NK-92 (cell line): ENCODE data around the gene FRRS1.

Experiments used
- DNase-seq: peaks from one replicate; lab custom pipeline; 2025; ENCODE audit not compliant: unreplicated experiment; lab: John Stamatoyannopoulos, UW

FRRS1 gene

DNA sequence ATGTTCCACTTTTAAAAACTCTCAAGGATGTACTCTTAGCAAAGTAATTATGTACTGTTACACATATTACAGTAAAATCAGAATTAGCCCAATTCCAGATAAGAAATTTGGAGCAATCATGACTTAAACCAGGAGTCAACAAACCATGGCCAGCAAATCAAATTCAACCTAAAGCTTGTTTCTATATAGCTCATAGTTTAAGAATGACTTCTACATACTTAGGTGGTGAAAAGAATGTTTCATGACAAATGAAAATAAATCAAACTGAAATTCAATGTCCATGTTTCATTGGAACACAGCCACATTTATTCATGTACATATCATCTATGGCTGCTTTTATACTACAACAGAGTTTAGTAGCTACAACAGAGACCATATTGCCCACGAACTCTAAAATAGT lies 35.1 kb downstream of the FRRS1 start:
- no peak for DNase-seq

DNA sequence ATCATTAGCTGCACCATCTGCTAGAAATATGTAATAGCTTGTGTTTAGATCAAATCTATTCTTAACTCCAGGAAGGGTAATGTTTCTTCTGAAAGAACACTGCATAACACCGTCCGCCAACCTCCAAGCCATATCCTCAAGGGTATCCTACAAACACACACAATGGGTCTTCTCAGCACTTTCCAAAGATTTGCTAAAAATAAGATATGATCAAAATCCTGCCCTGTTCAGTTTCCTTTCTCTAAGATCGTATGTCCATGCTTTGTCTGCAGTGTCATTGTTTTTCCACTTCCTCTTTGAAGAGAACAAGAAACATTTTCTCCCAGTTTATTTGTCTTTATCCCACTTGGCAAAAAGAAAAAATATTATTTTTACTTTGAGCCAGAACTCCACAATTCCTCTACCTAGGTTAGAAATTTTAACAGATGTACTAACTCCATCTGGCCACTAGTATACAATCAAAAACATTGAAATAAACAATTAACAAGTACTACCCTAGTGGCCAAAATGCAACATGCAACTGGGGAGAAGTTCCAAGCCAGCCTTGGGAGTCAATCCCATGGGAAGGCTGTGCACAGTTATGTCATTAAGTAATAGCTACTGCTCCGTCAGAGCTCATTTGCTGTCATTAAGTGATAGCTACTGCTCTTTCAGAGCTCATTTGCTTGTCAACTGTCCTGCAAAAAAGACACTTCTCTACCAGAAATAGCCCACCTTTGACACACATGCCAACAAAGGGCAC lies 37.8 kb downstream of the FRRS1 start:
- DNase-seq, result no peak

DNA sequence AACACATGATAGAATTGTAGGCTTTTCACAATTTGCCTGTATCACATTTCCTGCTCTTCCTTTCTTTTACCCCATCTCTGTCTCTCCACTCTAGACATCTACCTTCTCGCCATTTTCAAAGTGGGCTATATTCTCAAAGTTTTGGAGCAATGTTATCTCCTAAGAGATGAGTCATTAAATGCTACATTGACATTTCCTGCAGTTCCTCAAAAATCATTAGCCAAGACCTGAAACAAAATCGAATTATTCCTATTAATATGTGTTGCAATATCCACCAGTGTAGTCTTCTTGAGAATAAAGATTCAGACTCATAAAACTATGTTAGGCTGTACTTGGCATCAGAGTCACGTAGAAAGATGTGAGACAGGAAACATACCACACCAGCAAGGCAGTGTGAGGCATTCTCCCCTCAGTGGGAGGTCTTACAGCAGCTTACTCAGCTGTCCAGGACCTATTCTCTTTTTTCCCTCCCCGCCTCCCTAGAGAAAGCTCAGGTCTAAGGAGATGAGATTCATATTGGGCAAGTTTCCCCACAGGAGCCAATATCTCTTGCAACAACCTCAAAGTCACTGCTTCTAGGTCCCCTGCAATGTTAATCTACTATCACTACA lies 38.8 kb downstream of the FRRS1 start:
- DNase-seq, result no peak

GRCh38 chr1:99726818-99727217 lies 39.6 kb downstream of the FRRS1 start:
- DNase-seq, result no peak

DNA sequence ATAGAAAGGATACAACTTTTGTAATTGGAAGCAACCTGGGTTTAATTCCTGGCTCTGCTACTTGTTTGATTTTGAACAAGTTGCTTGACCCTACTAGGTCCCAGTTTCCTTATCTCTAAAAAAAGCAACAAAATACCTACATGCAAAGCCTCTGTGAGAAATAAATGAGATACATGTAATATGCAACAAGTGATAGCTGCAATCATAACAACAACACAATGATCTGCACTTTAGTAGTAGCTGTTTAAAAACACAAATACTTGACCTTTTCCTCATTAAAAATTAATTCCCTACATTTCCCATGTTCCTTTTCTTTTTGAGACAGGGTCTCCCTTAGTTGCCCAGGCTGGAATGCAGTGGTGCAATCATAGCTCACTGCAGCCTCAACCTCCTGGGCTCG lies 40.0 kb downstream of the FRRS1 start:
- DNase-seq, result no peak

DNA sequence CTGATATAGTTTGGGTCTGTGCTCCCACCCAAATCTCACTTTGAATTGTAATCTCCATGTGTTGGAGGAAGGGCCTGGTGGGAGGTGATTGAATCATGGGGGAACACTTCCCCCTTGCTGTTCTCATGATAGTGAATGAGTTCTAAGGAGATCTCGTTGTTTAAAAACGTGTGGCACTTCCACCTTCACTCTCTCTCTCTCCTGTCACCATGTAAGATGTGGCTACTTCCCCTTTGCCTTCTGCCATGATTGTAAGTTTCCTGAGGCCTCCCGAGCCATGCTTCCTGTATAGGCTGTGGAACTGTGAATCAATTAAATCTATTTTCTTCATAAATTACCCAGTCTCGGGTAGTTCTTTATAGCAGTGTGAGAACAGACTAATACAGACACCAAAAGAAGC lies 40.4 kb downstream of the FRRS1 start:
- no peak for DNase-seq

- DNase-seq, result no peak
Measured at GRCh38 chr1:99723251-99723650, 43.2 kb downstream of the FRRS1 start.

GRCh38 chr1:99717005-99717404 lies 49.4 kb downstream of the FRRS1 start:
- DNase-seq, result no peak

GRCh38 chr1:99713006-99713405 lies 53.4 kb downstream of the FRRS1 start:
- DNase-seq, result no peak

DNA sequence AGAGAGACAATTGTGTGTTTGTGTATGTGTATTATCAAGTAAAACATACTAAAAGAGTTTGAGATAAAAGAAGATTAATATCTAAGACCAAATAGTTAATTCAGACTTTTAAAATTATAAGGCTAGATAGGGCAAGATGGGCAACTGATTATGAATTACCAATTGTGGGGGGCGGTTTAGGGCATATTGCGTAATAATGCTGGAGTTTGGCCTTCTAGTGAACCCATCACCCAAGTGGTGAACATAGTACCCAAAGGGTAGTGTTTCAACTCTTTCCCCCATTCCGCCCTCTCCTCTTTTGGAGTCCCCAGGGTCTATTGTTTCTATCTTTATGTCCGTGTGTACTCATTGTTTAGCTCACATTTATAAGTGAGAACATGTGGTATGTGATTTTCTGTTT lies 55.4 kb downstream of the FRRS1 start:
- DNase-seq, result no peak

DNA sequence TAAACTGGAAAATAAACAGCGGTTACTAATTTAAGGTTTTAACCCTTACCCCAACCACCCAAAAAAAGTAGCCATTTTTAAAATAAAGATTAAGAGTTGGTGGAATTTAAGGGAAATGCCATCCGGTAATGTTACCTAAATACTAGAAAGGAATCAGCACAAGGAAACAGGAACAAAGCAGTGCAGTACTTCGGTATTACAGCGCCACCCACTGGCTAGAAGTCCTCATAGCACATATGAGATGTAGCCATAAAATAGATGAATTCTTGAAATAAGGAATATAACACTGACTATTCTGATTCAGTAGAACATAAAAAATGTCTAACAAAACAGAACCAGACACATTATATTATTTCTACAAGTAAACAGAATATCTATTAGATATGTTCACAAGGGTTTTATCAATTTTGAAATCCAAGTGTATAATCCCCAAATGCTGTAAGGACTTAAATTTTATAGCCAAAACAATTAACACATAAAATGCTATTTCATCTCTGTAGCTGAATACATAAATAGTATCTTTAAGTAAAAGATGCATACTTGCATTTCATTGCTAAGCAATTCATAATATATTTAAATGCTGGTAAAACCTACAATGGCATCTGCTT lies 58.8 kb downstream of the FRRS1 start:
- DNase-seq, result no peak

DNA sequence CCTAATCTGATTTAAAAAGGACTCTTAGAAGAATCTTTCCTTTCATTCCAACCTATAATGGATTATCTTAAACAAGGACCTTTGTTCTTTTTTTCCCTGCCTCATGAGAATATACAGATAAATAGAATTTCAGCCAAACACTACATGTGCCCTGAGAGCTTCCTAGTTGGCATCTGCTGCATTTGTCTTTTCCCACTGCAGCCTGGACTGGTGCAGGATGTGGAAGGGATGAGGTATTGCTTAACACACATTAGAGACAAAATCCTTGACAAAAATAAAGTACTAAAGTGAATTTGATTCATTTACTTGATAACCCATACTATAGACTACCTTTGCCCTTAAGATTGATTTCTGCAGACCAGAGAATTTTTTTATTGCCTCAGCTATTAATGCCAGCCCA lies 61.0 kb downstream of the FRRS1 start:
- no peak for DNase-seq

DNA sequence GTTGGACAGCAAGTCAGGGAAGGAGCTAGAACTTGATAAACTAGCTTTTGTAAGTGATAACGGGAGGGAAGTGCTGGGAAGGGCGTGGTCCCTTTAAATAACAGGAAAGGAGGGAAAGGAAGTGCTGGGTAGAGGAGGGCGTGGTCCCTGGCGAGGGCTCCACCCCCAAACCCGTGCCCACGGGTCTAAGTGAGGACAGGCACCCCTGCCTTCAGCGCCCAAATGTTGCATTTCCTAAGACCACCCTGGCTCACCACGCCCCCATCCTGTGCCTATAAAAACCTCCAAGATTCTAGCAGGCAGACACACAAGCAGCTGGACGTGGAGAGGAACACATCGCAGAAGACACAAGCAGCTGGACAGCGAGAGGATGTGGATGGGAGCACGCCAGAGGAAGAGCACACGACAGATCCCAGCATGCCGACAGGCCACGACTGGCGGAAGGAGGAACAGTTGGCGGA lies 62.0 kb downstream of the FRRS1 start:
- no peak for DNase-seq

DNA sequence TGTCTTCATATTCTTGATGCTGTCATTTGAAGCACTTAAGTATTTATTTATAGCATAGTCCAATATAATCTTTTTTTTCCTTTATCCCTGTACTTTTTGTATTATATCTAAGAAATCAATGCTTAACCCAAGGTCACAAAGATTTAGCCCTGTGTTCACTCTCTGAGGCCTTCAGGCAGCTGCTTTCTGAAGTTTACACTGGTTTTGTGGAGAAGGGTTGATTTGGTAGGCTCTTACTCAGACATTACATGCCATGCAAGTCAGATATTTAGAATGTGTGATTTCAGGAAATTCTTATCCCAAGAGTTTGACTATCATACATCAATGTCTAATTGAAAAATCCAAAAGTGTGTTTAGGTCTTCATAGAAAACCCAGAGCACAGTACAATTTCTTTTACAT lies 64.2 kb downstream of the FRRS1 start:
- no peak for DNase-seq

- DNase-seq, result no peak
Measured at GRCh38 chr1:99700020-99700419, 66.4 kb downstream of the FRRS1 start.

GRCh38 chr1:99697580-99697979 lies 68.9 kb downstream of the FRRS1 start:
- DNase-seq, result no peak

DNA sequence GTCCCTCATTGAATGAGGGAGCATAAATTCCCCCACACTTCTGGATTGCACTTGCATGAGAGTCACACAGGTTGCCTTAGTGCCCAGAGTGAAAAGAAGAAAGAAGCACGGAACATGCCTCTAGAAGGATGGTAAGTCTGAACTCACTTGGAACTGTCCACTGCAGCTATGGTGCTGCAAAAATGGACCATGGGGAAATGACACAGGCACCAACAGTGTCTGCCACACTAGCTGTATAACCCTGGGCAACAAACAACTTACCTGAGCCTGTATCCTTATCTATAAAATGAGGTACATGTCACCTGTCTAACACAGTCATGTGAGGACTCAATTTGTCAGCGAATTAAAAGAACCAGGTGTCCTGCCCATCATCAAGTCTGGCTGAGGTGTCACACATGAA lies 69.8 kb downstream of the FRRS1 start:
- DNase-seq, result no peak

DNA sequence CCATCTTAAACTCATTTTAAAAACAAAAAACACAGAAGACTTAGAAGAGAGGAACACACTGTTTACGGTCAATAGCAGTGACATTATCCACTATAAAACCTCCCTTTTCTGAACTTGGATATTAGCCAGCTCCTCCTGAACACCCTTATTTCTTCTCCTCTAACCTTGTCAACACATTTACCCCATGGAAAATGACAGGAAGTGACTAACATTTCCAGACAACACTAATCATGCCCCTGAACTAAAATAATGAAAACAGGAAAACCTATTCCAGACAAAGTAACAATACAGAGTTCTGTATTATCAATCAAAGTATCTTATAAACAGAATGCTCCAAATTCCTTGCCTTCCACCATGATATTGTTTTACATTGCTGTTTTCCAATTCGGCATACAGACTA lies 75.3 kb downstream of the FRRS1 start:
- DNase-seq, result no peak

DNA sequence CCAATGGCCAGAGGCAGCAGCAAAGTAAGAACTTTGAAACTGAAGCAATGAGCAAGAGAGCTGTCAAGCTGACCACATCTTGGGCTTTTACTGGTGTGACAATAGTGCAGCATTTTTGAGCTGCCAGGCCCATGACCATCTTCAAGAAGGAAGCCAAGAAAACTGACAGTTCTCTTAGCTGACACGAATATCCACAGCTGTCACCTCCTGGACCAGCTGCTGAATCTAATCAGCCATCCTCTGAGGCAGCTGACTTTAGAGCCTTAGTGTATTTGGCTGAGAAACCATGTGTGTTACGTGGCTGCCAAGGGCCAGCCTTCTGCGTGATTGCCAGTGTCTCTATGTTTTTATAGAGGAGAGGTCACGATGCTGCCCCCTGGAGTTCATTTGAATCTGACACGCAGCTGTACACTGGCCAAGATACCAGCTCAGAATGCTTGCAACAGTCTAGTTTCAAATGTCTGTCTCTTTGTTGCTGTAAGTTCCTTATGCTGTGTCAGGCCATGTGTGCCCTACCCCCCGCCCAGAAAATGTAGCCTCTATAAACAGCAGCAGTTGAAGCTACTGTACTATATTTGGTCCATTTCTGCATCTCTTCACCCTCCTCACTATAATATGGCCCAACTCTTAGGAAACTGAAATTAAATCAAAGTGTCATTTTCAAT lies 80.8 kb downstream of the FRRS1 start:
- DNase-seq, result no peak

GRCh38 chr1:99682291-99682751 lies 84.1 kb downstream of the FRRS1 start:
- no peak for DNase-seq

DNA sequence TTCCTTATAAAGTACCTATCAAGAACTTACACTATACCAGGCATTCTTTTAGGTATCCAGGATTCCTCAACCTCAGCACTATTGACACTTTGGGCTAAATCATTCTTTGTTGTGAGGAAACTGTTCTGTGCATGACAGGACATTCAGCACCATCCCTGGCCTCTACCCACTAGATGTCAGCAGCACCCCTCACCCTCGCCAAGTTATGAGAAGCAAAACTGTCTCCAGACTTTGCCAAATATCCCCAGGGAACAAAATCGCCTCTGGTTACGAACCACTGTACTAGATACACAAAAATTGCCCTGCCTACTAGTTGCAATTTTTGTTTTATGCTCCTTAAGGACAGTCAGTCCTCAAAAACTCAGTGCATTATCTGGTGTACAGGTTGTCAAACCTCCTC lies 84.9 kb downstream of the FRRS1 start:
- no peak for DNase-seq

- no peak for DNase-seq
Measured at GRCh38 chr1:99680270-99680669, 86.2 kb downstream of the FRRS1 start.
